Upper lobe of left lung (tissue), 4 donors: Measurements from ENCODE around the gene ANKRD52.

Experiments used
- CTCF ChIP-seq, 6 experiments: fragments of 450-650 bp in 4 of 6; fragments of 200-600 bp in 2 of 6; sonication (generic) in 2 of 6; IDR thresholded peaks; one replicate each; pipeline ENCODE4 v1.5.1; 2016 to 2019; ENCODE audit warnings: antibody characterized with exemption in 6 of 6
- POLR2A ChIP-seq, 4 donors: fragments of 450-650 bp; IDR thresholded peaks; one replicate each; pipeline ENCODE4 v1.5.1; 2016 to 2017; ENCODE audit warnings: antibody characterized with exemption in 4 of 4, mild to moderate bottlenecking in 2 of 4

- no peak for TF ChIP-seq CTCF (IDR thresholded peaks at IDR 0.05)
- no peak for TF ChIP-seq POLR2A (IDR thresholded peaks at IDR 0.05)
Observed at GRCh38 chr12:56242986-56243385, 15.2 kb downstream of the ANKRD52 start.
